H1 (cell line): ENCODE measurements around the gene NXN. TPM values are rescaled to one million over a fixed set of nuclear protein-coding genes. Genes with fewer than 3 reads are reported as not detected.

ENCODE experiments used
- CTCF ChIA-PET: fragments of 300-600 bp; sonication (Branson Sonifier 250); formaldehyde crosslinking; loops from one replicate; lab custom pipeline; 2021; ENCODE audit not compliant: partially characterized antibody; lab: Charles Lee
- POLR2A ChIA-PET: fragments of 300-600 bp; sonication (Branson Sonifier 250); formaldehyde crosslinking; loops from one replicate; lab custom pipeline; 2021; ENCODE audit warnings: inconsistent platforms; ENCODE audit not compliant: partially characterized antibody; lab: Charles Lee
- DNase-seq, 2 experiments: peaks; one replicate each; pipeline versions ENCODE4 v3.0.0 to v3.0.0-alpha.2; 2010 to 2022; ENCODE audit warnings: low spot score in 2 of 2, low read depth in 1 of 2, mixed read lengths in 1 of 2
- FAIRE-seq: peaks from 2 replicates; lab custom pipeline; 2011; peaks lifted over from hg19 to GRCh38; lab: Jason Lieb, UNC
- H2AFZ ChIP-seq: 2 replicates; pipeline ENCODE4 v1.8.1; 2012; ENCODE audit warnings: low read length, inconsistent platforms
- H2AK5ac ChIP-seq: 2 replicates; pipeline ENCODE4 v1.6.1; 2013; ENCODE audit warnings: low read depth, low read length
- H2BK120ac ChIP-seq: replicated peaks from 2 replicates; pipeline ENCODE3; 2013; ENCODE audit warnings: low read depth, low read length, inconsistent platforms
- H2BK12ac ChIP-seq: 2 replicates; pipeline ENCODE4 v1.6.1; 2013; ENCODE audit warnings: low read depth, low read length
- H2BK15ac ChIP-seq: 2 replicates; pipeline ENCODE4 v1.6.1; 2013; ENCODE audit warnings: low read length
- H2BK20ac ChIP-seq: 2 replicates; pipeline ENCODE4 v1.6.1; 2013; ENCODE audit warnings: low read length
- H2BK5ac ChIP-seq: 2 replicates; pipeline ENCODE4 v1.6.1; 2013; ENCODE audit warnings: low read depth, low read length
- H3K14ac ChIP-seq: 2 replicates; pipeline ENCODE4 v1.6.1; 2013; ENCODE audit warnings: inconsistent platforms; ENCODE audit not compliant: insufficient read length
- H3K18ac ChIP-seq: 2 replicates; pipeline ENCODE4 v1.6.1; 2013; ENCODE audit warnings: low read length; ENCODE audit errors: extremely low read depth
- H3K23ac ChIP-seq: 2 replicates; pipeline ENCODE4 v1.6.1; 2013; ENCODE audit warnings: inconsistent platforms; ENCODE audit not compliant: insufficient read length
- H3K23me2 ChIP-seq: 2 replicates; pipeline ENCODE4 v1.6.1; 2013; ENCODE audit warnings: low read depth, low read length
- H3K27ac ChIP-seq: 2 replicates; pipeline ENCODE4 v1.6.1; 2011; ENCODE audit warnings: low read depth, low read length, inconsistent platforms
- H3K27me3 ChIP-seq, 4 experiments: replicated peaks in 1 of 4; 1 replicate in 1 of 4; 2 replicates in 3 of 4; pipeline versions ENCODE4 v1.6.1 to v1.8.1; 2011 to 2013; ENCODE audit warnings: low read length in 3 of 4, mild to moderate bottlenecking in 3 of 4, inconsistent platforms in 2 of 4, mixed read lengths in 2 of 4, moderate library complexity in 1 of 4; ENCODE audit not compliant: control insufficient read depth in 3 of 4, insufficient read depth in 3 of 4; ENCODE audit errors: extremely low read depth in 1 of 4
- H3K36me3 ChIP-seq, 4 experiments: 2 replicates each; pipeline versions ENCODE4 v1.6.1 to v1.8.1; 2011 to 2013; ENCODE audit warnings: mild to moderate bottlenecking in 4 of 4, low read length in 3 of 4, moderate library complexity in 2 of 4, control low read depth in 1 of 4, inconsistent platforms in 1 of 4; ENCODE audit not compliant: insufficient read depth in 4 of 4, control insufficient read depth in 2 of 4
- H3K4ac ChIP-seq: replicated peaks from 2 replicates; pipeline ENCODE3; 2013; ENCODE audit warnings: low read length, low read depth, mixed read lengths, inconsistent platforms; ENCODE audit not compliant: insufficient read length
- H3K4me1 ChIP-seq, 4 experiments: replicated peaks in 1 of 4; 1 replicate in 1 of 4; 2 replicates in 3 of 4; pipeline versions ENCODE4 v1.6.1 to v1.8.1; 2011 to 2013; ENCODE audit warnings: low read length in 3 of 4, inconsistent platforms in 2 of 4, mixed read lengths in 1 of 4; ENCODE audit not compliant: insufficient read depth in 4 of 4, control insufficient read depth in 3 of 4
- H3K4me2 ChIP-seq, 2 experiments: 2 replicates each; pipeline versions ENCODE4 v1.6.1 to v1.8.1; 2011 to 2013; ENCODE audit warnings: low read depth in 2 of 2, low read length in 2 of 2, control low read depth in 1 of 2, inconsistent platforms in 1 of 2, mild to moderate bottlenecking in 1 of 2; ENCODE audit not compliant: insufficient read depth in 1 of 2
- H3K4me3 ChIP-seq, 4 experiments: fragments of 200-600, 300-600 bp in 1 of 4; sonication (generic), shearing (Covaris generic), sonication (Bioruptor Twin) in 1 of 4; 2 replicates each; pipeline versions ENCODE4 v1.5.1 to v1.8.1; 2011 to 2016; ENCODE audit warnings: low read length in 4 of 4, low read depth in 3 of 4, control low read depth in 2 of 4, inconsistent platforms in 2 of 4, mild to moderate bottlenecking in 2 of 4, mixed read lengths in 1 of 4, moderate library complexity in 1 of 4; ENCODE audit not compliant: insufficient read depth in 2 of 4; ENCODE audit errors: extremely low read depth in 1 of 4
- H3K56ac ChIP-seq: replicated peaks from 2 replicates; pipeline ENCODE3; 2013; ENCODE audit warnings: low read depth, mild to moderate bottlenecking, mixed read lengths, low read length, inconsistent platforms; ENCODE audit not compliant: insufficient read length
- H3K79me1 ChIP-seq: 2 replicates; pipeline ENCODE4 v1.6.1; 2013; ENCODE audit warnings: low read depth, low read length, control low read depth
- H3K79me2 ChIP-seq, 2 experiments: 2 replicates each; pipeline versions ENCODE4 v1.6.1 to v1.8.1; 2012 to 2013; ENCODE audit warnings: low read length in 2 of 2, mild to moderate bottlenecking in 2 of 2, inconsistent platforms in 1 of 2; ENCODE audit not compliant: insufficient read depth in 2 of 2, control insufficient read depth in 1 of 2
- H3K9ac ChIP-seq, 4 experiments: replicated peaks in 1 of 4; 1 replicate in 1 of 4; 2 replicates in 3 of 4; pipeline versions ENCODE4 v1.6.1 to v1.8.1; 2011 to 2013; ENCODE audit warnings: low read depth in 3 of 4, low read length in 3 of 4, control low read depth in 2 of 4, mild to moderate bottlenecking in 2 of 4, moderate library complexity in 2 of 4, inconsistent platforms in 1 of 4; ENCODE audit errors: extremely low read depth in 1 of 4
- H3K9me3 ChIP-seq, 2 experiments: 2 replicates each; pipeline versions ENCODE4 v1.6.1 to v1.8.1; 2012 to 2013; ENCODE audit warnings: mild to moderate bottlenecking in 2 of 2, moderate library complexity in 2 of 2, control low read depth in 1 of 2, inconsistent platforms in 1 of 2, low read depth in 1 of 2, low read length in 1 of 2, mixed read lengths in 1 of 2; ENCODE audit not compliant: insufficient read depth in 2 of 2
- H4K20me1 ChIP-seq, 2 experiments: replicated peaks in 1 of 2; 2 replicates each; pipeline versions ENCODE3 to v1.8.1; 2011 to 2013; ENCODE audit warnings: inconsistent platforms in 2 of 2, low read length in 2 of 2, mild to moderate bottlenecking in 1 of 2; ENCODE audit not compliant: insufficient read depth in 2 of 2, control insufficient read depth in 1 of 2
- H4K5ac ChIP-seq: 2 replicates; pipeline ENCODE4 v1.6.1; 2013; ENCODE audit warnings: low read length, low read depth, mixed read lengths, inconsistent platforms; ENCODE audit not compliant: insufficient read length
- H4K8ac ChIP-seq: 2 replicates; pipeline ENCODE4 v1.8.0; 2013; ENCODE audit warnings: mild to moderate bottlenecking, moderate library complexity, low read length, inconsistent platforms; ENCODE audit not compliant: insufficient read depth; ENCODE audit errors: extremely low read depth
- H4K91ac ChIP-seq: replicated peaks from 2 replicates; pipeline ENCODE3; 2013; ENCODE audit warnings: low read length, mixed read lengths, inconsistent platforms; ENCODE audit not compliant: insufficient read length
- CBX8 ChIP-seq: fragments of 300-800, 300-1000 bp; sonication (generic); IDR thresholded peaks from 2 replicates; pipeline ENCODE4 v1.7.1; 2016; ENCODE audit warnings: low read depth, low read length, borderline replicate concordance
- CREB1 ChIP-seq: IDR thresholded peaks from 2 replicates; pipeline ENCODE4 v1.6.1; 2012; ENCODE audit warnings: inconsistent platforms
- HDAC6 ChIP-seq: IDR thresholded peaks from one replicate; pipeline ENCODE4 v1.7.1; 2012; ENCODE audit warnings: low read depth, mild to moderate bottlenecking, inconsistent platforms, low read length, moderate library complexity
- MAFK ChIP-seq: IDR thresholded peaks from 2 replicates; pipeline ENCODE4 v1.6.1; 2012; ENCODE audit warnings: low read depth, mild to moderate bottlenecking, improper control_type of control experiment, low read length
- PHF8 ChIP-seq: fragments of 200-600 bp; sonication (generic); conservative IDR thresholded peaks from 2 replicates; pipeline ENCODE4 v1.7.1; 2012; ENCODE audit warnings: low read depth, mild to moderate bottlenecking, inconsistent platforms, low read length, moderate library complexity
- POLR2A ChIP-seq, 2 experiments: IDR thresholded peaks; 1 replicate in 1 of 2; 2 replicates in 1 of 2; pipeline ENCODE4 v1.6.1; 2011; ENCODE audit warnings: low read depth in 2 of 2, low read length in 2 of 2, mild to moderate bottlenecking in 2 of 2; ENCODE audit errors: control extremely low read depth in 1 of 2
- POU5F1 ChIP-seq: IDR thresholded peaks from 2 replicates; pipeline ENCODE4 v1.6.1; 2011; ENCODE audit warnings: low read depth, mild to moderate bottlenecking, low read length, moderate library complexity
- SP1 ChIP-seq: IDR thresholded peaks from 2 replicates; pipeline ENCODE4 v1.6.1; 2011; ENCODE audit warnings: low read depth, low read length
- SP2 ChIP-seq: IDR thresholded peaks from 2 replicates; pipeline ENCODE4 v1.6.1; 2012; ENCODE audit warnings: mild to moderate bottlenecking, low read length, inconsistent platforms
- TAF1 ChIP-seq: IDR thresholded peaks from 2 replicates; pipeline ENCODE4 v1.6.1; 2011; ENCODE audit warnings: mild to moderate bottlenecking, low read depth, low read length
- TAF7 ChIP-seq: optimal IDR thresholded peaks from 2 replicates; pipeline ENCODE3; 2011; ENCODE audit warnings: low read depth, mild to moderate bottlenecking, inconsistent platforms, low read length, moderate library complexity, borderline replicate concordance
- WGBS, 2 experiments: shearing (Covaris generic) in 1 of 2; methylation state at CpG; one replicate each; pipeline versions ENCODE4 v1.1.6 to v1.1.7; 2013 to 2015; ENCODE audit warnings: low lambda C conversion rate in 2 of 2, mixed read lengths in 2 of 2, inconsistent platforms in 1 of 2, low coverage in 1 of 2, missing lambda C conversion rate in 1 of 2; ENCODE audit not compliant: insufficient replicate concordance in 2 of 2, insufficient coverage in 1 of 2, insufficient read length in 1 of 2; ENCODE audit errors: extremely low coverage in 1 of 2, missing lambda C conversion rate in 1 of 2; 5-methylcytosine and 5-hydroxymethylcytosine counted together
- polyA plus RNA-seq, 7 experiments: library from polyadenylated mRNA; depleted of rRNA in 3 of 7; stranded (reverse) in 5 of 7; unstranded in 2 of 7; fragments of >200 nt in 5 of 7; fragments of 200-250 nt in 2 of 7; gene quantifications; 1 replicate in 5 of 7; 2 replicates in 1 of 7; 4 replicates in 1 of 7; pipeline versions ENCODE4 v1.2.1 to v1.2.3, GENCODE V29; 2011 to 2013; ENCODE audit warnings: missing spikeins in 2 of 7, mixed read lengths in 2 of 7
- total RNA-seq: library from RNA; stranded (reverse); fragmentation: NEBNext Ultra II Directional; extraction: Animal tissue kit (Norgen Biotek cat#: 25700); gene quantifications from 2 replicates; pipeline ENCODE4 v1.2.1, GENCODE V29; 2021

The NXN gene
- total and polyA plus RNA-seq, 2 of the 8 experiments (the other 6 are each of a cell fraction or from before 2014, with no cell fraction given): 94.1 to 107 TPM

- Histone ChIP-seq H3K56ac (no peak overlapping the region), H3K27me3 (no peaks in the 10 kb centered on the region), H4K5ac (no peak overlapping the region), H3K14ac (no peak overlapping the region), H3K4ac (no peak overlapping the region), H2BK5ac (no peak overlapping the region), H2AK5ac (no peak overlapping the region), H4K20me1 (peaks cover 4 to 6% of the 10 kb centered on the region in 2 experiments), H3K4me1 (peaks cover 10 to 20% (median 13%) of the 10 kb centered on the region in 4 experiments), H3K36me3 (no peaks in the 10 kb centered on the region), H2BK120ac (no peak overlapping the region), H3K23ac (no peak overlapping the region), H2AFZ (no peak overlapping the region), H3K79me1 (peaks cover 14% of the 10 kb centered on the region), H3K23me2 (no peaks in the 10 kb centered on the region; the same call in 1 of the 2 replicates), H3K9ac (no peak overlapping the region), H3K18ac (no peak overlapping the region), H2BK15ac (no peak overlapping the region), H4K8ac (no peak overlapping the region), H2BK12ac (no peak overlapping the region), H2BK20ac (no peak overlapping the region), H3K4me2 (no peak overlapping the region), H3K9me3 (no peaks in the 10 kb centered on the region; a peak in 1 of 4 replicates), H3K4me3 (no peak overlapping the region), H3K27ac (no peak overlapping the region), H4K91ac (no peak overlapping the region), H3K79me2 (peaks cover 0 to 52% of the 10 kb centered on the region in 2 experiments; a peak in 3 of 4 replicates)
- ChIA-PET POLR2A (no interaction called here), CTCF (no interaction called here)
- DNase-seq: no peak
- no peak for FAIRE-seq
- WGBS, 2 experiments: 88% methylated on average over 16 of the region's 16 CpGs; no CpG with 5 or more reads in 1 of the 2 experiments
- TF ChIP-seq SP2: no peak
- TF ChIP-seq TAF7: no peak
- no peak for TF ChIP-seq CREB1
- no peak for TF ChIP-seq PHF8
- no peak for TF ChIP-seq POLR2A (IDR thresholded peaks at IDR 0.05; ENCODE audit: control extremely low read depth in 1 of 2, low read depth in 2 of 2, low read length in 2 of 2)
- no peak for TF ChIP-seq HDAC6
- no peak for TF ChIP-seq MAFK
- no peak for TF ChIP-seq POU5F1
- TF ChIP-seq CBX8: no peak
- no peak for TF ChIP-seq SP1
- no peak for TF ChIP-seq TAF1
Observed at GRCh38 chr17:953767-954166, 25.8 kb downstream of the NXN start.
